ENCODE results near the gene CDK8.

Gene CDK8

GRCh38 chr13:26253787-26254582 lies at the start of gene CDK8:
Gene CDK8 (plus strand): TSS chr13:26254129. CDS start chr13:26254642, 513 bp downstream.
- peak; percentile 70 to 76 for DNase-seq (ENCODE audit: low read depth in 2 of 2, low spot score in 1 of 2)

GRCh38 chr13:26208287-26208686 lies 45.6 kb upstream of the CDK8 start:
- no peak for DNase-seq (ENCODE audit: low read depth in 2 of 2, low spot score in 1 of 2)

GRCh38 chr13:26213345-26213744 lies 40.6 kb upstream of the CDK8 start:
- no peak for DNase-seq (ENCODE audit: low read depth in 2 of 2, low spot score in 1 of 2)

- no peak for DNase-seq (ENCODE audit: low read depth in 2 of 2, low spot score in 1 of 2)
These were observed 39.9 kb upstream of the CDK8 start for GRCh38 chr13:26213982-26214381.

- DNase-seq (ENCODE audit: low read depth in 2 of 2, low spot score in 1 of 2), result no peak
These were observed 37.9 kb upstream of the CDK8 start for GRCh38 chr13:26216042-26216441.

- no peak for DNase-seq (ENCODE audit: low read depth in 2 of 2, low spot score in 1 of 2)
These were observed 34.2 kb upstream of the CDK8 start for GRCh38 chr13:26219726-26220125.

- DNase-seq (ENCODE audit: low read depth in 2 of 2, low spot score in 1 of 2), result no peak
These were observed 33.4 kb upstream of the CDK8 start for GRCh38 chr13:26220575-26220974.

- no peak for DNase-seq (ENCODE audit: low read depth in 2 of 2, low spot score in 1 of 2)
These were observed 32.6 kb upstream of the CDK8 start for GRCh38 chr13:26221399-26221720.

GRCh38 chr13:26221721-26222519 lies 32.0 kb upstream of the CDK8 start, which contains the start of gene RNF6:
Gene RNF6 (minus strand): TSS chr13:26222314. CDS start chr13:26219649, 2,665 bp downstream.
- DNase-seq (ENCODE audit: low read depth in 2 of 2, low spot score in 1 of 2), result peak; percentile 64 to 73

GRCh38 chr13:26222520-26223046 lies 31.3 kb upstream of the CDK8 start:
- no peak for DNase-seq (ENCODE audit: low read depth in 2 of 2, low spot score in 1 of 2)

- DNase-seq (ENCODE audit: low read depth in 2 of 2, low spot score in 1 of 2), result no peak
These were observed 27.9 kb upstream of the CDK8 start for GRCh38 chr13:26225896-26226617.

GRCh38 chr13:26227166-26227971 lies 26.6 kb upstream of the CDK8 start:
- DNase-seq (ENCODE audit: low read depth in 2 of 2, low spot score in 1 of 2), result no peak

- DNase-seq (ENCODE audit: low read depth in 2 of 2, low spot score in 1 of 2), result no peak
These were observed 25.8 kb upstream of the CDK8 start for GRCh38 chr13:26228096-26228495.

- no peak for DNase-seq (ENCODE audit: low read depth in 2 of 2, low spot score in 1 of 2)
These were observed 24.8 kb upstream of the CDK8 start for GRCh38 chr13:26229080-26229615.

GRCh38 chr13:26230703-26231102 lies 23.2 kb upstream of the CDK8 start:
- no peak for DNase-seq (ENCODE audit: low read depth in 2 of 2, low spot score in 1 of 2)

- DNase-seq (ENCODE audit: low read depth in 2 of 2, low spot score in 1 of 2), result no peak
These were observed 17.6 kb upstream of the CDK8 start for GRCh38 chr13:26236296-26236695.

- DNase-seq (ENCODE audit: low read depth in 2 of 2, low spot score in 1 of 2), result no peak
These were observed 7.8 kb upstream of the CDK8 start for GRCh38 chr13:26246154-26246553.

- DNase-seq (ENCODE audit: low read depth in 2 of 2, low spot score in 1 of 2), result no peak
These were observed 6.9 kb upstream of the CDK8 start for GRCh38 chr13:26247011-26247410.

GRCh38 chr13:26247608-26248007 lies 6.3 kb upstream of the CDK8 start:
- no peak for DNase-seq (ENCODE audit: low read depth in 2 of 2, low spot score in 1 of 2)

GRCh38 chr13:26249551-26249950 lies 4.4 kb upstream of the CDK8 start:
- DNase-seq (ENCODE audit: low read depth in 2 of 2, low spot score in 1 of 2), result no peak

All from stimulated activated CD8-positive, alpha-beta memory T cell treated with anti-CD3 and anti-CD28 coated beads, Interleukin-4, amount 100 ng/mL, for 4 hours (primary cell).